Fibroblast of skin of back (primary cell): ENCODE measurements around the gene TGFBR2.
A peak's percentile ranks its signal among the peaks of the same experiment; 100 is the strongest.

Experiments
- DNase-seq: peaks from one replicate; pipeline ENCODE4 v3.0.0-alpha.2; 2013

TGFBR2 gene

DNA sequence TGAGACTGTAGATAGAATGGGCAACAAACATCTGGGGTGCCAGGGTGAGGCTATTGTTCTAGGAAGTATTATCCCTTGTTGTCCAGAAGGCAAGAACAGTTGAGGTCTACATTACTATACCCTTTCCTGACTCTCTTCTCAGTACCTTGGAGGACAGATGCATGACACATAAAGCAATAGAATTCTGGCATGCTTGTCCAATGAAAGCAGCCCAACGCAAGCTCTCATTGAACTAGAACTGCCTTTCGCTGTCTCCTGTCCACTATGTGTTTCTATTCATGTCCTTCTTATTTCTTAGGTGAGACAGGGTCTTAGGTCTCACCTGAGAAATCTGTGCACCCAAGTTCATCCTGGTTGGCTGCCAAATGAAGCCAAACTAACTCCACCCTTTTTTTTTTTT lies 68.6 kb downstream of the TGFBR2 start:
- DNase-seq, result no peak

DNA sequence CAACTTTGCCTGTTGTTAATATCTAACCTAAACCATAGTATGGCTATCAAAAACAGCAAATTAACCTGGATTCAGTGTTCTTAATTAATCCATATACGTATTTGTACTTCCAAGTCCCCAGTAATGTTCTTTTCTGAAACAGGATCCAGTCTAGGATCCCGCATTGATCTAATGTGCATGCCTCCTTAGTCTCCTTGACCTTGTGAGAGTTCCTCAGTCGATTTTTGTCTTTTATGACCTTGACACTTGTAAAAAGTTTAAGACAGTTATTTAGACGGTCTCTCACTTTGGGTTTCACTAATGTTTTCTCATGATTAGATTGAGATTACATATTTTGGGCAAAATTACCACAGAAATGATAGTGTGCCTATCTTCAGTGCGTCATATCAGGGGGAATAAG lies 69.4 kb downstream of the TGFBR2 start:
- no peak for DNase-seq

DNA sequence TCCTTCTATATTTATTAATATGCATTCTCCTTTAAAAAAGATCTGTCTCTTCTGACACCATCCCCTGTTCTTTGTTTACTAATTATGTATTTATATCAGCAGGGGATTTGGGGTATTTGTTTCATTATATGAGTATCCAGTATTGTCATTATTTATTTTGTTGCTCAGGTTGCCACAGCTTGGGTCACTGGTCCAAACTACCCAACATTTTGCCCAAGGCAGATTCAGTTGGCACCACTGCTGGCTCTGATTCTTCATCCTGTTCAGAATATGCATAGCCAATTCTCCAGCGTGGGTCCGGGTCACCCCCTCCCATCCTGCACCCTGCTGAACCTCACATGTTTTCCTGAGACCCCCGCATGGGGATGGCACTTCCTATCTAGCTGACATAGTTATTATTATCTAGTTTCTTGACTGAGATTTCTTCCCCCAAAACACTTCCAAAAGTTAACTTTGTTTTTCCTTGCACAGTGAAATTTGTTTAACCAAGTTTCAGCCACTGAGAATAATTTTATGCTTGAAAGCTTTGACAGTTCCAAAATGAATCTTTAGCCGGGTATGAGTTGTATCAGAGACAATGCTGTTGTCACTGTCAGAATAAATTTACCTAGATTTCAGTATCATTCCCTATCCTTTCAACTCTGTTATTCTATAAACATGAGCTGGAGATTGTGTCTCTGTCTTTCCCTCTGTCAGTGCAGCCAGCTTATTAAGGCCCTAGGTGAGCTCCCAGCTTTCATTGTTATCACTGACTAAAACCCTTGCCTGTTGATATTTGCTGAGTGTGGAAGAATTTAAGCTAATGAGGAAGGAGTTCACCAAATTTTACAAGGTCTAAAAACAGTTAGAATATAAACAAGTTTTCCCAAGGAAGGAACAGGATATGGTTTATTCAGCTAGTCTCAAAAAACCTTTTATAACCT lies 70.3 kb downstream of the TGFBR2 start:
- no peak for DNase-seq

DNA sequence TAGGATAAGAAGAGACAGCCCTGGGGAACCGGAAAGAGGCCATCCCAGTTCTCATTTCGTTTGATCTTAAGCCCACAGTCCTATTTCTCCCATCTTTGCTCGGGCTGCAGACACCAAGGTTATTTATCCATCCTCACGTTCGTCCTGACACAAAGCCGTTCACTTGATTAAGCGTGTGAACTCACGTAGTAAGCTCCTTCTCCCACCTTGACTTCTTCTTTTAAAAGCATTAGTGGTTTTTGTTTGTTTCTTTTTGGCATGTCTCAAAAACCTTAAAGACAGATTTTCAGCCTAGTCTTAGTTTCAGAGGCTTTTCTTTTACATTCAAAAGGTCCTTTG lies 70.9 kb downstream of the TGFBR2 start:
- no peak for DNase-seq

DNA sequence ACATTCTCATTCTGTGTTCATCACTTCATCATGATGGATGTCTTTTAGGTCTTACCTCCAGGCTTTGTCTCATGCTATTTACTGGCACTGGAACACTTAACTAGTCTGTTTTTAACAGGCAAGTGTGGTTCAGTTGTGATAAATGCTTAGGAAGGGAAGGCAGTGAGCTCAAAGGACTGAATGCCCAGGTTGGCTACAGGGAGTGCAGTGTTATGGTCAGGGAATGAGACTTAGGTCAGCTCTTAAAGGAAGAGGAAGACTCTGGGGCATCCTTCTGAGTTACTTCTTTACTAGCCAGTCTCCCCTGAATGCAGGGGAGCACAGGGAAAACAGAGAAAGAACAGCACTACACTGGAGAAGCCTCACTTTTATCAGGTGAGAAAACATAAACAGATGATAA lies 72.6 kb downstream of the TGFBR2 start:
- DNase-seq, result no peak

DNA sequence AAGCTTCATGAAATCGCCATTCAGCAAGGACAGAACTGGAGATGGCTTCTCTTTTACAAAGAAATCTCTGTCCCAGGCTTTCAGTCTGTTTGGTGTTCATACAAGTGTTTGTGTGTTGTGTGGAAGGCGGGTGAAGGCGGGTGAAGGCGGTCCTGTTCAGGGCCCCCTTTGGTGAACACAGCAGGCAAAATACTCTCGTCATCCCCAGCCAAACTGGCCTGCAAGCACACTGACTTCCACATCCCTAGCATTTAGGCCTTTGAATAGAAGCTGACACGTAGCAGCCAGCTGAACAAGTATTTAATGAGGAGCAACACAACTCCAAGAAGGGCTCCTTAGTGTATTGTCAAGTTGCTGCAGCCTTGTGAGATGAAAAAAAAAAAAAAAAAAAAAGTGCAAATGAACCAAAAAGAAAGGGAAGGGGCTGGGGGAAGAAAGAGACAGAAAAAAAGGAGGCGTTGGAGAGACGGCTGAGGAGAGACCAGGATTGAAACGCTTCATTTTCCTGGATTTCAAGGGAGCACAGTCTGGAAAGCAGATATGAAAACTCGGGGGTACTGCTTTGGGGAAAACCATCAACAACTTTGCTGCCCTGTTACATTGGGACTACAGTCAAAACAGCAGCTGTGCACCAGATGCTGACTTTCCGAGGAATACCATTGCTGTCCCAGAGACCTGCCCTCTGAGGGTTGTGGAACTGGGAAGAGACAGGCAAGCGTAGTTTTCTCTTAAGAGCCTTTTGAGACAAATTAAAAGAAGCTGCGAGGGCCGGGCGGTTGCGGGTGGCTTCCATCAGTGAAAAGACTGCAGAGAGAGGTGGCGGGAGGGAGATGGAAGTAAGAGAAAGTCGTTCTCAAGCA lies 74.6 kb downstream of the TGFBR2 start:
- DNase-seq, result peak; percentile 44

DNA sequence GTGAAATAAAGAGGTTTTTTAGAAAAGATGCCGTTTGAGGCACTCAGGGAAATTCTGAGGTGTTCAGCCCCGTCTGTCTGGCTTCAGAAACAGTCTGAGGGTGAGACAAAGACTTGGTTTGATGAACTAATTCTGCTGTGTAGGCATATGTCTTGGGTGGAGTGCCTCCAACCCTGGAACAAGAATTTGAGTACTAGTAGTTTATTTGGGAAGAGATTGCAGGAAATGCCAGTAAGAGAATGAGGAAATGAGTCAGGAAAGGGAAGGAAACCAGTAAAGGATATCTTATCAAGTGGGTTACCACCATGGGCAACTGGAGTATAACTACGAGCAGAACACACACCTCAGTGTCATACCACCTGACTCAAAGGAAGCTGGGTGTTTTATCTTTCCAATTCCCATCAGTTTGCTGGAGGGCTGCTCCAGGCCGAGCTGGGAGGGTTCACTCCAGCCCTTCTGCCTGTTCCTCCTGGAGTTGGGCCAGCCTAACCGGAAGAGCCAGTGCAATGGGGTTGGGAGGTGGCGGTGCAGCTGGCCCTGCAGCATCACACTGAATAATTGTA lies 75.3 kb downstream of the TGFBR2 start:
- peak; percentile 46 for DNase-seq

DNA sequence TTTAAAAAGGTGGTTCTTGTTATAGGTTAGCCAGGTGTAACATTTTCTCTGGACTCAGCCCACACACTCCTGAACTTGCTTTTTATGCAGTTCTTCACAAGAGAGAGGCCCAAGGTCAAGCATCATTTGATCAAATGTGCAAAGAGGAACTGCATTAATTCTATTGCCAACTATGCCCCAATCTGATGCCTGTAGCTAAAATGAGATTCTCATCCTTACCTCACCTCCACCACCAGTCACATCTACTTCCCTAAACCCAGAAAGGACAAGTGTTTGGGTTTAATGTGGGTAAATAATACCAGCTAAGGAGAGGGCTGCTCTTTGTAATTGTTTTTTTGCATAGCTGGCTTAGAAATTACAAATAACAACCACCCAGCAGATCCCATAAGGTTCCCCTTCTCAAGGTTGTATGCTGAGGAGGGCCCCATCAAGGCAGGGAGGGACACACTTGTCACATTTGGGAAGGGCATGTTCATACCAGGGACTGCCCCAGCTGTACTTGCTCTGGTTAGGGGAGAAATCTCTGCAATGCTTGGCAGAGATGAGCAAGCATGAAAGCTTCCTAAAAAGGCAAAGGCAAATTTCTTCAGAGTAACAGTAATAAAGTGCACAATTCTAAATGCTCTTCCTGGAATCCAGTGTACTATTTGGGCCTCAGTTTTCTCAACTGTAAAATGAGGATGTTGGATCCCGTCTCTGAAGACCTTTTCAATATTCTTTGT lies 76.2 kb downstream of the TGFBR2 start:
- DNase-seq, result peak; percentile 30

DNA sequence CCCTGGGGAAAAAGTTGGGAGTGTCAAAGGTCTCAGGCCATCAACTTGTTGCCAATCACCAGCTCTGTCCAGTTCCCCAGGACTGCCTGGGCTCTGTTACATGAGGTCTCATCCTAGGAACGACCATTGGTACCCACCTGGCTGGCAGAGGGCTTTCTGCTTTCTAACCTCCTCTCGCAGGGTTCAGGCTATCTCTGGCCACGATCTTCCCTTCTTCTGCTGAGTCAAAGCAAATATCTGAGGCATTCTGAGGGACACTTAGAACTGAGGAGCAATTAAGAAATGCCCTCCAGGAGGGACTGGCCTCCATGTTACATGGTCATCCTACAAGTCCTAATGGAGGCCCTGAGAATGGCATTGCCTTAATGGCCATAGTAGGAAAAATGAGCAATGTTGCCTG lies 77.4 kb downstream of the TGFBR2 start:
- no peak for DNase-seq

DNA sequence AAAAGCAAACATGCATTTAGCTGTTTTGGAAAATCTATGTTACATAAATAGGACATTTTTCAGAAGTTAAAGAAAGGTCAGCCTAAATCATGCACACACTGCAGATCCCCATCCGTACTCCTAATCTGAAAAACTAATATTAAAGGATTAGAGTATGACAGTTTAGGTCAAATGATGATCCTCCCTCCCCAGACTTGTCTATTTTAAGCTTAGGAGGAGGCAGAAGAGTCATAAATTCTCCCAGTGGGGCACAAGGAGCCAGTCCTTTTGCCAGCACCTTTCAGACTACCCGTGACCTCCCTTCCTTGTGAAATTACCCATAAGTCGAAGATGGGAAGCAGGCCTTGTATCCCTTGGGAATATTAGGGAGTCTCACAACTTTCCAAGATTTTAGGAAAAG lies 78.0 kb downstream of the TGFBR2 start:
- DNase-seq, result no peak

DNA sequence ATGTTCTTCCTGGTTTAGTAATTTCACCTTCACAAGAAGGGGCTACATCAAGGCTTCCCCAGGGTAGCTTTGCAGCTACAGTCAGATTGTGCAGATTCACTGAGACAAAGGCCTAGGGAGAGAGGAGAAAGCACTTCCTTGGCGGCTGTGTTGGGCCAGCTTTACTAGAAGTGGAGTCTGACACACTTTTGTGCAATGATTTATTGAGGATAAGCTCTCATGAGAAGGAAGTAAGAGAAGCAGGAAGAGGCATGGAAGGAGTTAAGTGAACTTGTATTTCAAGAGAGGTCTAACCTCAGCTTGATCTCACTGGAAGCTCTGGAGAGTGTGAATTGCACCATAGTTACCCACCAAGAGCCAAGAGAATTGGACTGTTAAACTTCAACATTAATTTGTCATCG lies 78.9 kb downstream of the TGFBR2 start:
- no peak for DNase-seq

DNA sequence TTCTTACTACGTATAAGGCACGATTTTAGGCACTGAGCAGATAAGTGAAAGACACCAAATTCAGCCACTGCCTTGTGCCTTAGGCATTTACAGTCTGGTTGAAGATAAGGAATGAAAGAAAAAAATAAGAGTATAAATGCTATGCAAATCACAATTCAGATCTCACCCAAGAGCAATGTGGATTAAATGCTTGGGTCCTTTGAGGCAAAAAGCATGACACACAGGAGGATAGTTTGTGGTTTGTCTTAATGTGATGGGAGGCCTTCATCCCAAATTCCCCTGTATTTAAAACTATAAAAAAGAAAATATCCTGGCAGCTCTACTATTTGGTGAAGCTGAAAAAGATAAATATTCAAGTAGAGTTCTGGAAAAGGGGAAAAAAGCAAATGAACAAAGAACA lies 79.8 kb downstream of the TGFBR2 start:
- no peak for DNase-seq

DNA sequence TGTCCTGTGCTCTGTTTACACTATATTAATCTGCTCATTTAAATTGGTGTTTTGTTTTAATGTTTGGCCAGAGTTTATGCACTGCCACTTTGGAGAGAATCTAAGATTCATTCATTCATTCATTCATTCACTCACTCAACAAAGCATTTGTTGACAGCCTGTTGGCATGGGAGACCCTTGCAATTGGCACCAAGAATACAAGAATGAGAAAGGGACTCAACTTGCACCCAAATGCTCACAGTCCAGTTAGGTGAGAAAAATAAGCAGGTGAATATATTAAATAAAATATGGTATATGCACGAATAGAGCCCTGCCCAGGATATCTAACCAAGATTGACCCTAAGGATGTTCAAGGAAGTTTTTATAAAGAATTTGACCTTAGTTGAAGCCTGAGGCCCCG lies 80.4 kb downstream of the TGFBR2 start:
- DNase-seq, result no peak

DNA sequence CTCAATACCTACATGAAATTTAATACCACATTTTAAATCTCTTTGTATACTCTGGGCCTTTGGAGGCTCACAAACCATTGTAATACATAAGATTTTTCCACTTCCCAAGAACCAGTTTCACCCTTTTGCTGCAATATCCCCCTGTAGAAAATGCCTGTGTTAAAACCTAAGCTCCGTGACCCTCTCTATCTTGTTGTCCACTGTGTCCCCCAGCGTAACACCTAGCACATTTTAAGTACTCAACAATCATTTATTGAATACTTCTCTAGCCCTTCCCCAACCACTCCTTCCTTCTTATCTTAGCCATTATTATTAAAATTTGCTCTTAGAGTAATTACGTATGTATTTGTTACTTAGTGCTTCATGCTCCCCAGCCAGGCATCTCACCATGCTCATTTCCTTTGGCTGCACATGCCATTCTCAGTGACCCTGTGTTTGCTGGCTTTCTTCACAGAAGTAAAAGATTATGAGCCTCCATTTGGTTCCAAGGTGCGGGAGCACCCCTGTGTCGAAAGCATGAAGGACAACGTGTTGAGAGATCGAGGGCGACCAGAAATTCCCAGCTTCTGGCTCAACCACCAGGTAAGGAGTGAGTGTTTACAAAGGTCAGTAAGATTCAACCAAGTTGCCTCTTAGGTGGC lies 81.6 kb downstream of the TGFBR2 start:
- DNase-seq, result no peak

DNA sequence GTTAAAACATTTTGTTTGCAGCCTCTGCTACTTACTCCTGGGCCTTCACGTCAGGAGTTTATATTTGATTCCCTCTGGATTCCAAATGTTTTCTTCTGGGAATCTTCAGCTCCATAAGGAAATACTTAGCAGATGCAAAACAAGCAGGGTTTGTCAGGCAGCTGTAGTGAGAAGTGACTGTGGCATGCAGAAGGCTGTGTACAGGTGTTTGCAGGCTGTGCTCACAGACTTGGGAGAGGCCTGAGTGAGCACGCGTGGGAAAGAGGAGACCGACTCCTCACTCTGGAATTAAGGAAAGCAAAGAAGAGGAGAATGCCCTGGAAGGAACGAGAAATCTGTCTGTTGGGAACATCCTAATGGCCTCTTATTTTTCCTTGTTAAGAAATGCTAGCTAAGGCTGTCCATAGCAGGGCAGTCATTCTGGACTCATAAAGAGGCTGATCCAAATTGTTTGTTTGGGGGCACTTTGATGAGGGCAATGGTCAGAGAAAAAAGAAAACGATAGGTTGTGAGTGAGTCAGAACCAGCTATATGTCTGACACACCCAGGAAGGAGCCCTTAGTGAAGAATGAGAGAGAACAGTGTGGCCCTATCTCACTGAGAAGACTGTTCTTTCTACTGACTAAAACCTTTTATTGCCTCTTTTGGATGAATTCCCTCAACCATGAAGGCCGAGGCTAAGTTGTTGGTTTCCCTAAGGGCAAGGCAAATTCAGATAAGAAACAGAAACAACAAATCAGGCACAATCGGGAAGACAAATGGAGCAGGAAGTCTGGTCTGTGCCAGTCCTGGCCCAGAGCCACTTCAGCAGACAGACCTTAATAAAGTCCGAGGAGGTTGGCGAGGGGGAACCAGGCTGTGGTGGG lies 82.6 kb downstream of the TGFBR2 start:
- DNase-seq, result peak; percentile 57

DNA sequence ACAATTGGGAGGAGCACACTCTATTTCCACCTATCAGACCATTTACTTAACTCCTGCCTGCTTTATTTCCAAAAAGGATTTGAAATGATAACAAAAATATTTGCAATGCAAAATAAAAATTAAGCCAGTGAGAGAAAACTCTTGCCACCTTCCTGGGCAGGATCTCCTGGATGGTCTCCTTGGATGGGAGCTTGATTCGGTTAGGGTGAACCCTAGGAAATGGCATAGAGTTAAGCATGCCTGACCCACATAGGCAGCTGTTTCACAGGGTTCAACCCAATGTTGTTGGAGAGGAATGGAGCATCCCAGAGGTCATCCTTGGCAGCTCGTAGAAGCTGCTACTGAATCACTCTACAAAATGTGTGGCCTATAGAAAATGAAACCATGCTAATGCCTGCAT lies 83.8 kb downstream of the TGFBR2 start:
- no peak for DNase-seq

DNA sequence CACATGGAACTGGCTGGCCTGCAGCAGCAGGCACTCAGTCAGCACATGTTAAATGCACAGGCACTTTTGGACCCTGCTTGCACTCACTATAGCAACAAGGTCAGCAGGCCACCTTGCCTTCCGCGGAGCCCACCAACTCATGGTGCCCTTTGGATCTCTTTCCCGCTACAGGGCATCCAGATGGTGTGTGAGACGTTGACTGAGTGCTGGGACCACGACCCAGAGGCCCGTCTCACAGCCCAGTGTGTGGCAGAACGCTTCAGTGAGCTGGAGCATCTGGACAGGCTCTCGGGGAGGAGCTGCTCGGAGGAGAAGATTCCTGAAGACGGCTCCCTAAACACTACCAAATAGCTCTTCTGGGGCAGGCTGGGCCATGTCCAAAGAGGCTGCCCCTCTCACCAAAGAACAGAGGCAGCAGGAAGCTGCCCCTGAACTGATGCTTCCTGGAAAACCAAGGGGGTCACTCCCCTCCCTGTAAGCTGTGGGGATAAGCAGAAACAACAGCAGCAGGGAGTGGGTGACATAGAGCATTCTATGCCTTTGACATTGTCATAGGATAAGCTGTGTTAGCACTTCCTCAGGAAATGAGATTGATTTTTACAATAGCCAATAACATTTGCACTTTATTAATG lies 85.0 kb downstream of the TGFBR2 start:
- DNase-seq, result no peak

DNA sequence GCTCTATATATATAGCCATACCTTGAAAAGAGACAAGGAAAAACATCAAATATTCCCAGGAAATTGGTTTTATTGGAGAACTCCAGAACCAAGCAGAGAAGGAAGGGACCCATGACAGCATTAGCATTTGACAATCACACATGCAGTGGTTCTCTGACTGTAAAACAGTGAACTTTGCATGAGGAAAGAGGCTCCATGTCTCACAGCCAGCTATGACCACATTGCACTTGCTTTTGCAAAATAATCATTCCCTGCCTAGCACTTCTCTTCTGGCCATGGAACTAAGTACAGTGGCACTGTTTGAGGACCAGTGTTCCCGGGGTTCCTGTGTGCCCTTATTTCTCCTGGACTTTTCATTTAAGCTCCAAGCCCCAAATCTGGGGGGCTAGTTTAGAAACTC lies 85.5 kb downstream of the TGFBR2 start:
- no peak for DNase-seq

DNA sequence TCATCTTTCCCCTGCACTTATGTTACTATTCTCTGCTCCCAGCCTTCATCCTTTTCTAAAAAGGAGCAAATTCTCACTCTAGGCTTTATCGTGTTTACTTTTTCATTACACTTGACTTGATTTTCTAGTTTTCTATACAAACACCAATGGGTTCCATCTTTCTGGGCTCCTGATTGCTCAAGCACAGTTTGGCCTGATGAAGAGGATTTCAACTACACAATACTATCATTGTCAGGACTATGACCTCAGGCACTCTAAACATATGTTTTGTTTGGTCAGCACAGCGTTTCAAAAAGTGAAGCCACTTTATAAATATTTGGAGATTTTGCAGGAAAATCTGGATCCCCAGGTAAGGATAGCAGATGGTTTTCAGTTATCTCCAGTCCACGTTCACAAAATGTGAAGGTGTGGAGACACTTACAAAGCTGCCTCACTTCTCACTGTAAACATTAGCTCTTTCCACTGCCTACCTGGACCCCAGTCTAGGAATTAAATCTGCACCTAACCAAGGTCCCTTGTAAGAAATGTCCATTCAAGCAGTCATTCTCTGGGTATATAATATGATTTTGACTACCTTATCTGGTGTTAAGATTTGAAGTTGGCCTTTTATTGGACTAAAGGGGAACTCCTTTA lies 86.2 kb downstream of the TGFBR2 start:
- DNase-seq, result no peak

DNA sequence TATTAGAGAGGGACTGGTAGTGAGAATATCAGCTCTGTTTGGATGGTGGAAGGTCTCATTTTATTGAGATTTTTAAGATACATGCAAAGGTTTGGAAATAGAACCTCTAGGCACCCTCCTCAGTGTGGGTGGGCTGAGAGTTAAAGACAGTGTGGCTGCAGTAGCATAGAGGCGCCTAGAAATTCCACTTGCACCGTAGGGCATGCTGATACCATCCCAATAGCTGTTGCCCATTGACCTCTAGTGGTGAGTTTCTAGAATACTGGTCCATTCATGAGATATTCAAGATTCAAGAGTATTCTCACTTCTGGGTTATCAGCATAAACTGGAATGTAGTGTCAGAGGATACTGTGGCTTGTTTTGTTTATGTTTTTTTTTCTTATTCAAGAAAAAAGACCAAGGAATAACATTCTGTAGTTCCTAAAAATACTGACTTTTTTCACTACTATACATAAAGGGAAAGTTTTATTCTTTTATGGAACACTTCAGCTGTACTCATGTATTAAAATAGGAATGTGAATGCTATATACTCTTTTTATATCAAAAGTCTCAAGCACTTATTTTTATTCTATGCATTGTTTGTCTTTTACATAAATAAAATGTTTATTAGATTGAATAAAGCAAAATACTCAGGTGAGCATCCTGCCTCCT lies 87.2 kb downstream of the TGFBR2 start:
- peak; percentile 72 for DNase-seq
